ENCODE results near the gene NUP37.

Gene NUP37

GRCh38 chr12:102064476-102064875 is 55.4 kb downstream of the NUP37 start:
- peaks cover 0 to 1% (median under 1%) of the 10 kb centered on the region in 4 experiments for H3K36me3 ChIP-seq (ENCODE audit: control insufficient read depth in 4 of 4, insufficient read depth in 4 of 4, low read length in 3 of 4)
- H3K4me1 ChIP-seq (ENCODE audit: control extremely low read depth in 1 of 4, control insufficient read depth in 4 of 4, insufficient read depth in 4 of 4, low read length in 3 of 4), result peaks cover 0 to 11% (median 3%) of the 10 kb centered on the region in 4 experiments
- ChIA-PET POLR2A (no interaction called here), CTCF (interaction anchor here (0.6 kb wide), 1 partner anchor 43 kb away, joined by 3 read pairs; no protein-coding TSS in a partner anchor)
- H3K27ac ChIP-seq (ENCODE audit: insufficient read depth in 1 of 2, low read depth in 1 of 2, low read length in 2 of 2, poor library complexity in 1 of 2, severe bottlenecking in 2 of 2), result no peak overlapping the region
- no CpG with 5 or more reads among the region's 1 CpG for WGBS (ENCODE audit: insufficient coverage)
- H3K27me3 ChIP-seq (replicated peaks in 2 of 5; ENCODE audit: control insufficient read depth in 4 of 5, insufficient read depth in 5 of 5, low read length in 4 of 5), result no peaks in the 10 kb centered on the region
- no peak overlapping the region for H3K4me3 ChIP-seq (ENCODE audit: control insufficient read depth in 1 of 7, extremely low read depth in 1 of 7, insufficient read depth in 4 of 7, low read depth in 2 of 7, low read length in 6 of 7)
- DNase-seq, result no peak
- H3K9me3 ChIP-seq (ENCODE audit: control extremely low read depth in 1 of 5, control insufficient read depth in 4 of 5, insufficient read depth in 2 of 5, low read depth in 1 of 5, low read length in 4 of 5), result no peaks in the 10 kb centered on the region

- Histone ChIP-seq H3K36me3 (ENCODE audit: control insufficient read depth in 4 of 4, insufficient read depth in 4 of 4, low read length in 3 of 4) (peaks cover 2 to 5% (median 3%) of the 10 kb centered on the region in 4 experiments), H3K4me3 (ENCODE audit: control insufficient read depth in 1 of 7, extremely low read depth in 1 of 7, insufficient read depth in 4 of 7, low read depth in 2 of 7, low read length in 6 of 7) (no peak overlapping the region), H3K9me3 (ENCODE audit: control extremely low read depth in 1 of 5, control insufficient read depth in 4 of 5, insufficient read depth in 2 of 5, low read depth in 1 of 5, low read length in 4 of 5) (no peaks in the 10 kb centered on the region), H3K27me3 (replicated peaks in 2 of 5; ENCODE audit: control insufficient read depth in 4 of 5, insufficient read depth in 5 of 5, low read length in 4 of 5) (no peaks in the 10 kb centered on the region), H3K4me1 (ENCODE audit: control extremely low read depth in 1 of 4, control insufficient read depth in 4 of 4, insufficient read depth in 4 of 4, low read length in 3 of 4) (peaks cover 0 to 10% (median 3%) of the 10 kb centered on the region in 4 experiments), H3K27ac (ENCODE audit: insufficient read depth in 1 of 2, low read depth in 1 of 2, low read length in 2 of 2, poor library complexity in 1 of 2, severe bottlenecking in 2 of 2) (no peak overlapping the region)
- DNase-seq, result peak in 2 of 3 donors; percentile 6 to 19
- ChIA-PET CTCF (interaction anchor here (0.5 kb wide), 1 partner anchor 278 kb away, joined by 3 read pairs; no protein-coding TSS in a partner anchor), POLR2A (no interaction called here)
- WGBS (ENCODE audit: insufficient coverage), result 100% methylated on average over 2 of the region's 3 CpGs
Observed at GRCh38 chr12:102063069-102063468, 56.8 kb downstream of the NUP37 start.

DNA sequence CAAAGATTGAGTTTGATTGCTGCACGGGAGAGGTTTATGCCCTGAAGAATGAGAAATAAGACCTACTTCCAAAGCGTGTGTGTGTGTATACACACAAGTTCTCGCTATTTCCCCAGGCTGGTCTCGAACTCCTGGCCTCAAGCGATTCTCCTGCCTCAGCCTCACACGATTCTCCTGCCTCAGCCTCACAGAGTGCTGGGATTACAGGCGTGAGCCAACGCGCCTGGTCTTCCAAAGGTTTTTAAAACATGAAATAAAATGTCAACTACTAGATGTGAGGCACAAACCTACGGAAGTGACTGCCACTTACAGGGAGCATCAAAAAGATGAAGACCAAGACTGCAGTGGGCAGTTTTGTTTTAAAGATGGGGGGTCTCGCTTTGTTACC is 57.5 kb downstream of the NUP37 start:
- no peak for DNase-seq
- ChIA-PET CTCF (interaction anchor here (0.6 kb wide), 1 partner anchor 160 kb away, joined by 3 read pairs; no protein-coding TSS in a partner anchor), POLR2A (no interaction called here)
- no peaks in the 10 kb centered on the region for H3K9me3 ChIP-seq (ENCODE audit: control extremely low read depth in 1 of 5, control insufficient read depth in 4 of 5, insufficient read depth in 2 of 5, low read depth in 1 of 5, low read length in 4 of 5)
- no peak overlapping the region for H3K27ac ChIP-seq (ENCODE audit: insufficient read depth in 1 of 2, low read depth in 1 of 2, low read length in 2 of 2, poor library complexity in 1 of 2, severe bottlenecking in 2 of 2)
- H3K36me3 ChIP-seq (ENCODE audit: control insufficient read depth in 4 of 4, insufficient read depth in 4 of 4, low read length in 3 of 4), result peaks cover 2 to 5% (median 4%) of the 10 kb centered on the region in 4 experiments
- H3K27me3 ChIP-seq (replicated peaks in 2 of 5; ENCODE audit: control insufficient read depth in 4 of 5, insufficient read depth in 5 of 5, low read length in 4 of 5), result no peaks in the 10 kb centered on the region
- 92% methylated on average over 8 of the region's 11 CpGs for WGBS (ENCODE audit: insufficient coverage)
- H3K4me1 ChIP-seq (ENCODE audit: control extremely low read depth in 1 of 4, control insufficient read depth in 4 of 4, insufficient read depth in 4 of 4, low read length in 3 of 4), result peaks cover 0 to 10% (median 3%) of the 10 kb centered on the region in 4 experiments
- peak overlapping the region in 5 of 7 experiments; percentile 90 to 97 (median 94) for H3K4me3 ChIP-seq (ENCODE audit: control insufficient read depth in 1 of 7, extremely low read depth in 1 of 7, insufficient read depth in 4 of 7, low read depth in 2 of 7, low read length in 6 of 7)

- peaks cover 0 to 10% (median 3%) of the 10 kb centered on the region in 4 experiments for H3K4me1 ChIP-seq (ENCODE audit: control extremely low read depth in 1 of 4, control insufficient read depth in 4 of 4, insufficient read depth in 4 of 4, low read length in 3 of 4)
- 0% methylated on average over 34 of the region's 44 CpGs for WGBS (ENCODE audit: insufficient coverage)
- H3K9me3 ChIP-seq (ENCODE audit: control extremely low read depth in 1 of 5, control insufficient read depth in 4 of 5, insufficient read depth in 2 of 5, low read depth in 1 of 5, low read length in 4 of 5), result no peaks in the 10 kb centered on the region
- peak within 1 kb of the TSS; percentile 79 to 98 (median 94) for H3K4me3 ChIP-seq (ENCODE audit: control insufficient read depth in 1 of 7, extremely low read depth in 1 of 7, insufficient read depth in 4 of 7, low read depth in 2 of 7, low read length in 6 of 7)
- H3K27me3 ChIP-seq (replicated peaks in 2 of 5; ENCODE audit: control insufficient read depth in 4 of 5, insufficient read depth in 5 of 5, low read length in 4 of 5), result no peaks in the 10 kb centered on the region
- ChIA-PET CTCF (interaction anchor here (0.6 to 1.5 kb wide), 3 partner anchors 11 to 159 kb away, joined by 3 to 4 read pairs (median 3); no protein-coding TSS in a partner anchor), POLR2A (no interaction called here)
- peaks cover 2 to 9% (median 4%) of the 10 kb centered on the region in 4 experiments for H3K36me3 ChIP-seq (ENCODE audit: control insufficient read depth in 4 of 4, insufficient read depth in 4 of 4, low read length in 3 of 4)
- peak; percentile 93 to 98 (median 97) for DNase-seq
- H3K27ac ChIP-seq (ENCODE audit: insufficient read depth in 1 of 2, low read depth in 1 of 2, low read length in 2 of 2, poor library complexity in 1 of 2, severe bottlenecking in 2 of 2), result peak within 1 kb of the TSS; percentile 76 to 90
Observed at GRCh38 chr12:102061560-102062418, 58.1 kb downstream of the NUP37 start, which contains the start of gene WASHC3. Gene WASHC3 (minus strand): TSS chr12:102061991. CDS start chr12:102061962, 29 bp downstream.

DNA sequence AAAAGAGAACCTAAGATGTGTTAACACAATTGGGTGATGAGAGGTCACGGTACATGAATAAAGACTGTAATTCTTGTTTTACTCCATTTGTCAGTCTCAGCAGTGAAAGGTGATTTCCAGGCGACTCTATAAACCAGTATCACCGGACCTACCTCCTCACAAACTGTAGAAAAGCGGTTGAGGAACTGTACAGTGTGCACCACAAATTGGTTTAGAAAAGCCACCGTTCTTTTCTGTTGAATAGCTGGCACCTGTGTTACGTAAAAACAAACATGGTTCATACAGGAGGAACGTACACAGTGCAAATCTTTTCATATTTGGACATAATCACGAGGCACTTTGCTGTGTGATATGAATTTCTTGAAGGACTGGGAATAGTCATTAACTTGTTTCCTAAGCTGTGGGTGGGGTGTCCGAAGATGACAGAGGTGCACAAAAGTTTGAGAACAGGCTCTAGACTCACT is 58.8 kb downstream of the NUP37 start:
- DNase-seq, result peak in 2 of 3 donors; percentile 83 to 86
- H3K27me3 ChIP-seq (replicated peaks in 2 of 5; ENCODE audit: control insufficient read depth in 4 of 5, insufficient read depth in 5 of 5, low read length in 4 of 5), result no peaks in the 10 kb centered on the region
- peaks cover 0 to 10% (median 3%) of the 10 kb centered on the region in 4 experiments for H3K4me1 ChIP-seq (ENCODE audit: control extremely low read depth in 1 of 4, control insufficient read depth in 4 of 4, insufficient read depth in 4 of 4, low read length in 3 of 4)
- H3K36me3 ChIP-seq (ENCODE audit: control insufficient read depth in 4 of 4, insufficient read depth in 4 of 4, low read length in 3 of 4), result peaks cover 2 to 13% (median 5%) of the 10 kb centered on the region in 4 experiments
- POLR2A ChIA-PET, result no interaction called here
- H3K4me3 ChIP-seq (ENCODE audit: control insufficient read depth in 1 of 7, extremely low read depth in 1 of 7, insufficient read depth in 4 of 7, low read depth in 2 of 7, low read length in 6 of 7), result peak overlapping the region; percentile 79 to 98 (median 94)
- H3K27ac ChIP-seq (ENCODE audit: insufficient read depth in 1 of 2, low read depth in 1 of 2, low read length in 2 of 2, poor library complexity in 1 of 2, severe bottlenecking in 2 of 2), result peak overlapping the region; percentile 76 to 90
- WGBS (ENCODE audit: insufficient coverage), result 0% methylated on average over 4 of the region's 9 CpGs
- H3K9me3 ChIP-seq (ENCODE audit: control extremely low read depth in 1 of 5, control insufficient read depth in 4 of 5, insufficient read depth in 2 of 5, low read depth in 1 of 5, low read length in 4 of 5), result no peaks in the 10 kb centered on the region
- CTCF ChIA-PET, result interaction anchor here (1.0 to 1.5 kb wide), 2 partner anchors 10 to 34 kb away, joined by 3 to 4 read pairs; no protein-coding TSS in a partner anchor

GRCh38 chr12:102059343-102059742 is 60.6 kb downstream of the NUP37 start:
- Histone ChIP-seq H3K4me1 (ENCODE audit: control extremely low read depth in 1 of 4, control insufficient read depth in 4 of 4, insufficient read depth in 4 of 4, low read length in 3 of 4) (peaks cover 0 to 10% (median 3%) of the 10 kb centered on the region in 4 experiments), H3K9me3 (ENCODE audit: control extremely low read depth in 1 of 5, control insufficient read depth in 4 of 5, insufficient read depth in 2 of 5, low read depth in 1 of 5, low read length in 4 of 5) (no peaks in the 10 kb centered on the region), H3K27me3 (replicated peaks in 2 of 5; ENCODE audit: control insufficient read depth in 4 of 5, insufficient read depth in 5 of 5, low read length in 4 of 5) (no peaks in the 10 kb centered on the region), H3K36me3 (ENCODE audit: control insufficient read depth in 4 of 4, insufficient read depth in 4 of 4, low read length in 3 of 4) (peaks cover 2 to 29% (median 5%) of the 10 kb centered on the region in 4 experiments), H3K4me3 (ENCODE audit: control insufficient read depth in 1 of 7, extremely low read depth in 1 of 7, insufficient read depth in 4 of 7, low read depth in 2 of 7, low read length in 6 of 7) (no peak overlapping the region), H3K27ac (ENCODE audit: insufficient read depth in 1 of 2, low read depth in 1 of 2, low read length in 2 of 2, poor library complexity in 1 of 2, severe bottlenecking in 2 of 2) (no peak overlapping the region)
- ChIA-PET CTCF (interaction anchor here (1.1 kb wide), 1 partner anchor 8 kb away, joined by 3 read pairs; no protein-coding TSS in a partner anchor), POLR2A (no interaction called here)
- peak in 2 of 3 donors; percentile 10 to 25 for DNase-seq
